H1 (cell line): ENCODE measurements around the gene EPB41L4A. TPM values are rescaled to one million over a fixed set of nuclear protein-coding genes. Genes with fewer than 3 reads are reported as not detected.

Experiments
- CTCF ChIA-PET: fragments of 300-600 bp; sonication (Branson Sonifier 250); formaldehyde crosslinking; loops from one replicate; lab custom pipeline; 2021; ENCODE audit not compliant: partially characterized antibody; lab: Charles Lee
- POLR2A ChIA-PET: fragments of 300-600 bp; sonication (Branson Sonifier 250); formaldehyde crosslinking; loops from one replicate; lab custom pipeline; 2021; ENCODE audit warnings: inconsistent platforms; ENCODE audit not compliant: partially characterized antibody; lab: Charles Lee
- DNase-seq, 2 experiments: peaks; one replicate each; pipeline versions ENCODE4 v3.0.0 to v3.0.0-alpha.2; 2010 to 2022; ENCODE audit warnings: low spot score in 2 of 2, low read depth in 1 of 2, mixed read lengths in 1 of 2
- FAIRE-seq: peaks from 2 replicates; lab custom pipeline; 2011; peaks lifted over from hg19 to GRCh38; lab: Jason Lieb, UNC
- H2AFZ ChIP-seq: 2 replicates; pipeline ENCODE4 v1.8.1; 2012; ENCODE audit warnings: low read length, inconsistent platforms
- H2AK5ac ChIP-seq: 2 replicates; pipeline ENCODE4 v1.6.1; 2013; ENCODE audit warnings: low read depth, low read length
- H2BK120ac ChIP-seq: replicated peaks from 2 replicates; pipeline ENCODE3; 2013; ENCODE audit warnings: low read depth, low read length, inconsistent platforms
- H2BK12ac ChIP-seq: 2 replicates; pipeline ENCODE4 v1.6.1; 2013; ENCODE audit warnings: low read depth, low read length
- H2BK15ac ChIP-seq: 2 replicates; pipeline ENCODE4 v1.6.1; 2013; ENCODE audit warnings: low read length
- H2BK20ac ChIP-seq: 2 replicates; pipeline ENCODE4 v1.6.1; 2013; ENCODE audit warnings: low read length
- H2BK5ac ChIP-seq: 2 replicates; pipeline ENCODE4 v1.6.1; 2013; ENCODE audit warnings: low read depth, low read length
- H3K14ac ChIP-seq: 2 replicates; pipeline ENCODE4 v1.6.1; 2013; ENCODE audit warnings: inconsistent platforms; ENCODE audit not compliant: insufficient read length
- H3K18ac ChIP-seq: 2 replicates; pipeline ENCODE4 v1.6.1; 2013; ENCODE audit warnings: low read length; ENCODE audit errors: extremely low read depth
- H3K23ac ChIP-seq: 2 replicates; pipeline ENCODE4 v1.6.1; 2013; ENCODE audit warnings: inconsistent platforms; ENCODE audit not compliant: insufficient read length
- H3K23me2 ChIP-seq: 2 replicates; pipeline ENCODE4 v1.6.1; 2013; ENCODE audit warnings: low read depth, low read length
- H3K27ac ChIP-seq: 2 replicates; pipeline ENCODE4 v1.6.1; 2011; ENCODE audit warnings: low read depth, low read length, inconsistent platforms
- H3K27me3 ChIP-seq, 4 experiments: replicated peaks in 1 of 4; 1 replicate in 1 of 4; 2 replicates in 3 of 4; pipeline versions ENCODE4 v1.6.1 to v1.8.1; 2011 to 2013; ENCODE audit warnings: low read length in 3 of 4, mild to moderate bottlenecking in 3 of 4, inconsistent platforms in 2 of 4, mixed read lengths in 2 of 4, moderate library complexity in 1 of 4; ENCODE audit not compliant: control insufficient read depth in 3 of 4, insufficient read depth in 3 of 4; ENCODE audit errors: extremely low read depth in 1 of 4
- H3K36me3 ChIP-seq, 4 experiments: 2 replicates each; pipeline versions ENCODE4 v1.6.1 to v1.8.1; 2011 to 2013; ENCODE audit warnings: mild to moderate bottlenecking in 4 of 4, low read length in 3 of 4, moderate library complexity in 2 of 4, control low read depth in 1 of 4, inconsistent platforms in 1 of 4; ENCODE audit not compliant: insufficient read depth in 4 of 4, control insufficient read depth in 2 of 4
- H3K4ac ChIP-seq: replicated peaks from 2 replicates; pipeline ENCODE3; 2013; ENCODE audit warnings: low read length, low read depth, mixed read lengths, inconsistent platforms; ENCODE audit not compliant: insufficient read length
- H3K4me1 ChIP-seq, 4 experiments: replicated peaks in 1 of 4; 1 replicate in 1 of 4; 2 replicates in 3 of 4; pipeline versions ENCODE4 v1.6.1 to v1.8.1; 2011 to 2013; ENCODE audit warnings: low read length in 3 of 4, inconsistent platforms in 2 of 4, mixed read lengths in 1 of 4; ENCODE audit not compliant: insufficient read depth in 4 of 4, control insufficient read depth in 3 of 4
- H3K4me2 ChIP-seq, 2 experiments: 2 replicates each; pipeline versions ENCODE4 v1.6.1 to v1.8.1; 2011 to 2013; ENCODE audit warnings: low read depth in 2 of 2, low read length in 2 of 2, control low read depth in 1 of 2, inconsistent platforms in 1 of 2, mild to moderate bottlenecking in 1 of 2; ENCODE audit not compliant: insufficient read depth in 1 of 2
- H3K4me3 ChIP-seq, 4 experiments: fragments of 200-600, 300-600 bp in 1 of 4; sonication (generic), shearing (Covaris generic), sonication (Bioruptor Twin) in 1 of 4; 2 replicates each; pipeline versions ENCODE4 v1.5.1 to v1.8.1; 2011 to 2016; ENCODE audit warnings: low read length in 4 of 4, low read depth in 3 of 4, control low read depth in 2 of 4, inconsistent platforms in 2 of 4, mild to moderate bottlenecking in 2 of 4, mixed read lengths in 1 of 4, moderate library complexity in 1 of 4; ENCODE audit not compliant: insufficient read depth in 2 of 4; ENCODE audit errors: extremely low read depth in 1 of 4
- H3K56ac ChIP-seq: replicated peaks from 2 replicates; pipeline ENCODE3; 2013; ENCODE audit warnings: low read depth, mild to moderate bottlenecking, mixed read lengths, low read length, inconsistent platforms; ENCODE audit not compliant: insufficient read length
- H3K79me1 ChIP-seq: 2 replicates; pipeline ENCODE4 v1.6.1; 2013; ENCODE audit warnings: low read depth, low read length, control low read depth
- H3K79me2 ChIP-seq, 2 experiments: 2 replicates each; pipeline versions ENCODE4 v1.6.1 to v1.8.1; 2012 to 2013; ENCODE audit warnings: low read length in 2 of 2, mild to moderate bottlenecking in 2 of 2, inconsistent platforms in 1 of 2; ENCODE audit not compliant: insufficient read depth in 2 of 2, control insufficient read depth in 1 of 2
- H3K9ac ChIP-seq, 4 experiments: replicated peaks in 1 of 4; 1 replicate in 1 of 4; 2 replicates in 3 of 4; pipeline versions ENCODE4 v1.6.1 to v1.8.1; 2011 to 2013; ENCODE audit warnings: low read depth in 3 of 4, low read length in 3 of 4, control low read depth in 2 of 4, mild to moderate bottlenecking in 2 of 4, moderate library complexity in 2 of 4, inconsistent platforms in 1 of 4; ENCODE audit errors: extremely low read depth in 1 of 4
- H3K9me3 ChIP-seq, 2 experiments: 2 replicates each; pipeline versions ENCODE4 v1.6.1 to v1.8.1; 2012 to 2013; ENCODE audit warnings: mild to moderate bottlenecking in 2 of 2, moderate library complexity in 2 of 2, control low read depth in 1 of 2, inconsistent platforms in 1 of 2, low read depth in 1 of 2, low read length in 1 of 2, mixed read lengths in 1 of 2; ENCODE audit not compliant: insufficient read depth in 2 of 2
- H4K20me1 ChIP-seq, 2 experiments: replicated peaks in 1 of 2; 2 replicates each; pipeline versions ENCODE3 to v1.8.1; 2011 to 2013; ENCODE audit warnings: inconsistent platforms in 2 of 2, low read length in 2 of 2, mild to moderate bottlenecking in 1 of 2; ENCODE audit not compliant: insufficient read depth in 2 of 2, control insufficient read depth in 1 of 2
- H4K5ac ChIP-seq: 2 replicates; pipeline ENCODE4 v1.6.1; 2013; ENCODE audit warnings: low read length, low read depth, mixed read lengths, inconsistent platforms; ENCODE audit not compliant: insufficient read length
- H4K8ac ChIP-seq: 2 replicates; pipeline ENCODE4 v1.8.0; 2013; ENCODE audit warnings: mild to moderate bottlenecking, moderate library complexity, low read length, inconsistent platforms; ENCODE audit not compliant: insufficient read depth; ENCODE audit errors: extremely low read depth
- H4K91ac ChIP-seq: replicated peaks from 2 replicates; pipeline ENCODE3; 2013; ENCODE audit warnings: low read length, mixed read lengths, inconsistent platforms; ENCODE audit not compliant: insufficient read length
- HDAC6 ChIP-seq: IDR thresholded peaks from one replicate; pipeline ENCODE4 v1.7.1; 2012; ENCODE audit warnings: low read depth, mild to moderate bottlenecking, inconsistent platforms, low read length, moderate library complexity
- KDM4A ChIP-seq: IDR thresholded peaks from one replicate; pipeline ENCODE4 v1.7.1; 2012; ENCODE audit warnings: low read depth, mild to moderate bottlenecking, moderate library complexity, low read length, inconsistent platforms; ENCODE audit not compliant: severe bottlenecking
- NRF1 ChIP-seq: IDR thresholded peaks from 2 replicates; pipeline ENCODE4 v1.6.1; 2011; ENCODE audit warnings: mild to moderate bottlenecking, low read depth, low read length, improper control_type of control experiment
- RAD21 ChIP-seq, 2 experiments: IDR thresholded peaks in 1 of 2; conservative IDR thresholded peaks in 1 of 2; 2 replicates each; pipeline ENCODE4 v1.6.1; 2011; ENCODE audit warnings: low read depth in 2 of 2, low read length in 2 of 2, improper control_type of control experiment in 1 of 2, inconsistent platforms in 1 of 2, mild to moderate bottlenecking in 1 of 2, moderate library complexity in 1 of 2
- SP2 ChIP-seq: IDR thresholded peaks from 2 replicates; pipeline ENCODE4 v1.6.1; 2012; ENCODE audit warnings: mild to moderate bottlenecking, low read length, inconsistent platforms
- SRF ChIP-seq: IDR thresholded peaks from 2 replicates; pipeline ENCODE4 v1.6.1; 2011; ENCODE audit warnings: mild to moderate bottlenecking, low read depth, low read length, moderate library complexity
- TEAD4 ChIP-seq: IDR thresholded peaks from 2 replicates; pipeline ENCODE4 v1.6.1; 2012; ENCODE audit warnings: low read depth, low read length, inconsistent platforms, mixed read lengths
- WGBS, 2 experiments: shearing (Covaris generic) in 1 of 2; methylation state at CpG; one replicate each; pipeline versions ENCODE4 v1.1.6 to v1.1.7; 2013 to 2015; ENCODE audit warnings: low lambda C conversion rate in 2 of 2, mixed read lengths in 2 of 2, inconsistent platforms in 1 of 2, low coverage in 1 of 2, missing lambda C conversion rate in 1 of 2; ENCODE audit not compliant: insufficient replicate concordance in 2 of 2, insufficient coverage in 1 of 2, insufficient read length in 1 of 2; ENCODE audit errors: extremely low coverage in 1 of 2, missing lambda C conversion rate in 1 of 2; 5-methylcytosine and 5-hydroxymethylcytosine counted together
- polyA plus RNA-seq, 7 experiments: library from polyadenylated mRNA; depleted of rRNA in 3 of 7; stranded (reverse) in 5 of 7; unstranded in 2 of 7; fragments of >200 nt in 5 of 7; fragments of 200-250 nt in 2 of 7; gene quantifications; 1 replicate in 5 of 7; 2 replicates in 1 of 7; 4 replicates in 1 of 7; pipeline versions ENCODE4 v1.2.1 to v1.2.3, GENCODE V29; 2011 to 2013; ENCODE audit warnings: missing spikeins in 2 of 7, mixed read lengths in 2 of 7
- total RNA-seq: library from RNA; stranded (reverse); fragmentation: NEBNext Ultra II Directional; extraction: Animal tissue kit (Norgen Biotek cat#: 25700); gene quantifications from 2 replicates; pipeline ENCODE4 v1.2.1, GENCODE V29; 2021
- TF ChIP-seq, protein P1 (sequence below): IDR thresholded peaks from 2 replicates; pipeline ENCODE4 v1.6.1; 2011; ENCODE audit warnings: low read length, improper control_type of control experiment

The EPB41L4A gene
- total and polyA plus RNA-seq, 2 of the 8 experiments (the other 6 are each of a cell fraction or from before 2014, with no cell fraction given) = 1.6 to 4.6 TPM

DNA sequence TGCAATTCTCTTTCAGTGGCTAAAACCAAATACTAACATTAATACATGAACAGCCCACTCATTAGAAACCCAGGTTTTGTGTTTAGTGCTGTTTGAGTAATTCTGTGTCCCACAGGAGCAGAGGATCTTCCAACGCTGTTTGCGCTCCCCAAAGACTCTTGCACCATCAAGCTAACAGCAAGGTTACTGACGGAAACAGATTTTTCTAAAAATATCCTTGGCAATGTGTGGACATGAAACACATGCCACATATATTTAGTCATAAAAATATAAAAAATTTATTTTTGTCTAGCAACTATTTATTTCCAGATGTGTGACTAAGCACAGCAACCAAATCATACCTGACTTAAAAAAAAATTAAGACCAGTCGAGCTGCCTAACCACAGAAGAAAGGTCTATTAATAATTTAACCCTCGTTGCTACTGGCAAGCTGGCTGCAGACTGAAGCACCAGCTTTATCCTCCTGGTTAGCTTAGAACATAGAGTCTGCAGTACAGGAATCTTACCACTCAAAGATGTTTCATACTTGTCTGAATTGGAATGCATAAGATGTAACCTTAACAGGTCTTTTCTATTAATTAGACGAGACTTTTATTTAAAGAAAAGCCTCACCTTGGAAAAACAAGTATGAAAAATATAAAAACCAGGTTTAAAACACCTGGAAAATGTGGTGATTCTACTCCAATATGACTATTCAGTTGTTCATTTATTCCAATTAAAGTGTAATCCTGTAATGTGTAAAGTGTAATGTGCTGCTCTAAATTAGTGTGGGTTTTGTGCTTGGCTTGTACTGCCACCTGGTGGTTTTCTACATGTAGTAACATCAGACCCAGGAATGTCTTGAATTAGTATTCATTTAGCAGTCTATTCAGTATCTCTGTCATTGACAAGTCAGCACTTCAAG, 272.5 kb downstream of the EPB41L4A start:
- no peak overlapping the region for H2BK15ac ChIP-seq
- DNase-seq (no peak), FAIRE-seq (peak; percentile 92)
- no peak overlapping the region for H3K23ac ChIP-seq
- H3K9me3 ChIP-seq = no peaks in the 10 kb centered on the region
- no peak overlapping the region for H2BK120ac ChIP-seq
- no peaks in the 10 kb centered on the region for H3K79me1 ChIP-seq
- H3K79me2 ChIP-seq = no peaks in the 10 kb centered on the region
- no peak overlapping the region for H3K4me3 ChIP-seq
- ChIA-PET POLR2A (interaction anchor here (1.8 kb wide), 1 partner anchor 389 kb away, joined by 5 read pairs; the partner anchor contains the start of gene NREP), CTCF (interaction anchor here (0.6 to 1.7 kb wide), 29 partner anchors 9 to 988 kb away, joined by 3 to 8 read pairs (median 3); partner anchors contain the start of gene NREP)
- no peak overlapping the region for H3K4ac ChIP-seq
- no peak overlapping the region for H2AK5ac ChIP-seq
- H3K4me2 ChIP-seq = no peak overlapping the region
- no peak overlapping the region for H4K5ac ChIP-seq
- H3K27ac ChIP-seq = no peak overlapping the region
- H2BK12ac ChIP-seq = no peak overlapping the region
- H4K8ac ChIP-seq = no peak overlapping the region
- H3K23me2 ChIP-seq = no peaks in the 10 kb centered on the region
- no peak overlapping the region for H3K9ac ChIP-seq
- H2BK5ac ChIP-seq = no peak overlapping the region
- no peak overlapping the region for H3K56ac ChIP-seq
- no peak overlapping the region for H3K14ac ChIP-seq
- 89% methylated on average over 6 of the region's 6 CpGs; no CpG with 5 or more reads in 1 of the 2 experiments for WGBS, 2 experiments
- H2BK20ac ChIP-seq = no peak overlapping the region
- no peaks in the 10 kb centered on the region for H3K27me3 ChIP-seq
- H2AFZ ChIP-seq = no peak overlapping the region
- H4K91ac ChIP-seq = no peak overlapping the region
- no peaks in the 10 kb centered on the region for H3K4me1 ChIP-seq
- no peaks in the 10 kb centered on the region for H3K36me3 ChIP-seq
- no peak overlapping the region for H3K18ac ChIP-seq
- no peaks in the 10 kb centered on the region for H4K20me1 ChIP-seq
- no peak for TF ChIP-seq KDM4A
- no peak for TF ChIP-seq SRF
- TF ChIP-seq, protein P1, sequence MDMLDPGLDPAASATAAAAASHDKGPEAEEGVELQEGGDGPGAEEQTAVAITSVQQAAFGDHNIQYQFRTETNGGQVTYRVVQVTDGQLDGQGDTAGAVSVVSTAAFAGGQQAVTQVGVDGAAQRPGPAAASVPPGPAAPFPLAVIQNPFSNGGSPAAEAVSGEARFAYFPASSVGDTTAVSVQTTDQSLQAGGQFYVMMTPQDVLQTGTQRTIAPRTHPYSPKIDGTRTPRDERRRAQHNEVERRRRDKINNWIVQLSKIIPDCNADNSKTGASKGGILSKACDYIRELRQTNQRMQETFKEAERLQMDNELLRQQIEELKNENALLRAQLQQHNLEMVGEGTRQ = no peak
- TF ChIP-seq NRF1 = no peak
- peak; percentile 83 for TF ChIP-seq TEAD4
- TF ChIP-seq HDAC6 = no peak
- TF ChIP-seq RAD21 (IDR thresholded peaks at IDR 0.05 in 1 of 2, conservative IDR thresholded peaks at IDR 0.05 in 1 of 2; ENCODE audit: low read depth in 2 of 2, low read length in 2 of 2) = peak; percentile 97 to 98
- no peak for TF ChIP-seq SP2
